Neural progenitor cell (in vitro differentiated cells): Measurements from ENCODE around the gene NRCAM. TPM values are rescaled to one million over a fixed set of nuclear protein-coding genes. Genes with fewer than 3 reads are reported as not detected.

Experiments used
- DNase-seq: peaks from one replicate; pipeline ENCODE4 v3.0.0-alpha.2; 2016; ENCODE audit warnings: low spot score
- H2AFZ ChIP-seq: fragments of 200-600 bp; sonication (generic); replicated peaks from 2 replicates; pipeline ENCODE4 v1.6.1; 2016; ENCODE audit warnings: antibody characterized with exemption
- H3F3A ChIP-seq: fragments of 200-600 bp; sonication (generic); 2 replicates; pipeline ENCODE4 v1.6.1; 2016; ENCODE audit warnings: antibody characterized with exemption, low read depth
- H3K27ac ChIP-seq: fragments of 200-600 bp; sonication (generic); 2 replicates; pipeline ENCODE4 v1.5.1; 2016; ENCODE audit warnings: mild to moderate bottlenecking
- H3K27me3 ChIP-seq: fragments of 200-600 bp; sonication (generic); 2 replicates; pipeline ENCODE4 v1.6.1; 2016; ENCODE audit warnings: mild to moderate bottlenecking, moderate library complexity
- H3K36me3 ChIP-seq: fragments of 200-600 bp; sonication (generic); 2 replicates; pipeline ENCODE4 v1.5.1; 2016
- H3K4me1 ChIP-seq: fragments of 200-600 bp; sonication (generic); 2 replicates; pipeline ENCODE4 v1.6.1; 2016; ENCODE audit warnings: mixed run types
- H3K4me2 ChIP-seq: fragments of 200-600 bp; sonication (generic); 2 replicates; pipeline ENCODE4 v1.6.1; 2016
- H3K4me3 ChIP-seq: fragments of 200-600 bp; sonication (generic); 2 replicates; pipeline ENCODE4 v1.5.1; 2016
- H3K79me2 ChIP-seq: fragments of 200-600 bp; sonication (generic); 2 replicates; pipeline ENCODE4 v1.6.1; 2016; ENCODE audit warnings: low read depth
- H3K9ac ChIP-seq: fragments of 200-600 bp; sonication (generic); 2 replicates; pipeline ENCODE4 v1.6.1; 2016
- H3K9me3 ChIP-seq: fragments of 200-600 bp; sonication (generic); 2 replicates; pipeline ENCODE4 v1.5.1; 2016; ENCODE audit warnings: low read depth
- H4K20me1 ChIP-seq: fragments of 200-600 bp; sonication (generic); 2 replicates; pipeline ENCODE4 v1.6.1; 2016; ENCODE audit warnings: low read depth
- H3K27ac Mint-ChIP-seq: 3 replicates; pipeline ENCODE4 v1.8.0; 2021; ENCODE audit warnings: mixed read lengths
- H3K27me3 Mint-ChIP-seq: 2 replicates; pipeline ENCODE4 v1.8.0; 2022; ENCODE audit warnings: low read depth, mild to moderate bottlenecking, inconsistent platforms, moderate library complexity, mixed read lengths; ENCODE audit not compliant: insufficient read depth
- H3K36me3 Mint-ChIP-seq: 3 replicates; pipeline ENCODE4 v1.8.0; 2021; ENCODE audit warnings: mixed read lengths
- H3K4me1 Mint-ChIP-seq: 3 replicates; pipeline ENCODE4 v1.8.0; 2021; ENCODE audit warnings: mixed read lengths
- H3K4me3 Mint-ChIP-seq: 3 replicates; pipeline ENCODE4 v1.8.0; 2021; ENCODE audit warnings: mild to moderate bottlenecking, moderate library complexity, mixed read lengths
- H3K9me3 Mint-ChIP-seq: 3 replicates; pipeline ENCODE4 v1.8.0; 2020; ENCODE audit warnings: mixed read lengths
- CTCF ChIP-seq: fragments of 200-600 bp; sonication (generic); IDR thresholded peaks from 2 replicates; pipeline ENCODE4 v1.5.1; 2017; ENCODE audit warnings: antibody characterized with exemption, mild to moderate bottlenecking
- EZH2 ChIP-seq: fragments of 200-600 bp; sonication (generic); IDR thresholded peaks from 2 replicates; pipeline ENCODE4 v1.6.1; 2017; ENCODE audit warnings: antibody characterized with exemption, mild to moderate bottlenecking, moderate library complexity
- EZH2phosphoT487 ChIP-seq: fragments of 200-600 bp; sonication (generic); IDR thresholded peaks from 2 replicates; pipeline ENCODE4 v1.6.1; 2017; ENCODE audit warnings: antibody characterized with exemption
- total RNA-seq: library from RNA; depleted of rRNA; stranded (reverse); fragments of >200 nt; gene quantifications from 2 replicates; pipeline ENCODE4 v1.2.3, GENCODE V29; 2015; ENCODE audit warnings: low replicate concordance

NRCAM gene
- total RNA-seq, 1 donor from 2014 or later, result 104 TPM

- H3K27me3 ChIP-seq, result no peaks in the 10 kb centered on the region
- no peak overlapping the region for H3K4me2 ChIP-seq
- H3F3A ChIP-seq, result no peaks in the 10 kb centered on the region
- Mint-ChIP-seq H3K4me3 (no peak overlapping the region), H3K27me3 (peaks cover 6% of the 10 kb centered on the region), H3K36me3 (no peaks in the 10 kb centered on the region), H3K9me3 (no peaks in the 10 kb centered on the region), H3K4me1 (peaks cover 21% of the 10 kb centered on the region), H3K27ac (no peak overlapping the region)
- TF ChIP-seq CTCF, result no peak
- TF ChIP-seq EZH2, result no peak
- TF ChIP-seq EZH2phosphoT487, result no peak
- H4K20me1 ChIP-seq, result no peaks in the 10 kb centered on the region
- no peak overlapping the region for H3K9ac ChIP-seq
- no peaks in the 10 kb centered on the region for H3K79me2 ChIP-seq
- no peaks in the 10 kb centered on the region for H3K36me3 ChIP-seq
- H3K4me1 ChIP-seq, result peaks cover 33% of the 10 kb centered on the region
- DNase-seq, result no peak
- no peak overlapping the region for H2AFZ ChIP-seq
- H3K4me3 ChIP-seq, result no peak overlapping the region
- H3K9me3 ChIP-seq, result no peaks in the 10 kb centered on the region
- no peak overlapping the region for H3K27ac ChIP-seq
Measured at GRCh38 chr7:108425714-108426275, 30.4 kb downstream of the NRCAM start.

GRCh38 chr7:108424013-108424412 is 32.2 kb downstream of the NRCAM start:
- no peaks in the 10 kb centered on the region for H3K9me3 ChIP-seq
- no peak for DNase-seq
- TF ChIP-seq EZH2 (no peak), CTCF (no peak), EZH2phosphoT487 (no peak)
- no peaks in the 10 kb centered on the region for H4K20me1 ChIP-seq
- Mint-ChIP-seq H3K9me3 (no peaks in the 10 kb centered on the region), H3K36me3 (no peaks in the 10 kb centered on the region), H3K4me3 (no peak overlapping the region), H3K27me3 (peaks cover 6% of the 10 kb centered on the region), H3K4me1 (peaks cover 20% of the 10 kb centered on the region), H3K27ac (no peak overlapping the region)
- H3F3A ChIP-seq, result no peaks in the 10 kb centered on the region
- no peaks in the 10 kb centered on the region for H3K36me3 ChIP-seq
- no peak overlapping the region for H3K4me3 ChIP-seq
- H3K79me2 ChIP-seq, result no peaks in the 10 kb centered on the region
- no peak overlapping the region for H2AFZ ChIP-seq
- no peak overlapping the region for H3K27ac ChIP-seq
- no peaks in the 10 kb centered on the region for H3K27me3 ChIP-seq
- H3K4me1 ChIP-seq, result peaks cover 33% of the 10 kb centered on the region
- H3K4me2 ChIP-seq, result no peak overlapping the region
- no peak overlapping the region for H3K9ac ChIP-seq

GRCh38 chr7:108423089-108423989 is 32.9 kb downstream of the NRCAM start:
- Mint-ChIP-seq H3K27ac (no peak overlapping the region), H3K4me1 (peaks cover 19% of the 10 kb centered on the region), H3K4me3 (no peak overlapping the region), H3K36me3 (no peaks in the 10 kb centered on the region), H3K27me3 (peaks cover 5% of the 10 kb centered on the region), H3K9me3 (no peaks in the 10 kb centered on the region)
- Histone ChIP-seq H3K27ac (no peak overlapping the region), H3K27me3 (no peaks in the 10 kb centered on the region), H3K36me3 (no peaks in the 10 kb centered on the region), H3K79me2 (no peaks in the 10 kb centered on the region), H3K9me3 (no peaks in the 10 kb centered on the region), H4K20me1 (no peaks in the 10 kb centered on the region), H2AFZ (no peak overlapping the region), H3K9ac (no peak overlapping the region), H3K4me1 (peaks cover 29% of the 10 kb centered on the region), H3K4me2 (no peak overlapping the region), H3F3A (no peaks in the 10 kb centered on the region), H3K4me3 (no peak overlapping the region)
- TF ChIP-seq EZH2phosphoT487 (no peak), CTCF (no peak), EZH2 (no peak)
- no peak for DNase-seq
